Measurements from ENCODE around the gene RAB11FIP4.
"Not testable (repeated sequence)": the region's sequence is repeated elsewhere in the genome, so short reads cannot be mapped to it uniquely, and the experiment has no call there.

The RAB11FIP4 gene

GRCh38 chr17:31434727-31435050 lies 43.2 kb downstream of the RAB11FIP4 start:
- TF ChIP-seq CTCF (conservative IDR thresholded peaks at IDR 0.05; ENCODE audit: low read length), result no peak
- no peak for DNase-seq (ENCODE audit: low read depth)
- no peak overlapping the region for H3K4me3 ChIP-seq (ENCODE audit: low read length)

GRCh38 chr17:31435581-31435980 lies 44.1 kb downstream of the RAB11FIP4 start:
- no peak for DNase-seq (ENCODE audit: low read depth)
- no peak for TF ChIP-seq CTCF (conservative IDR thresholded peaks at IDR 0.05; ENCODE audit: low read length)
- no peak overlapping the region for H3K4me3 ChIP-seq (ENCODE audit: low read length)

- DNase-seq (ENCODE audit: low read depth), result no peak
- no peak for TF ChIP-seq CTCF (conservative IDR thresholded peaks at IDR 0.05; ENCODE audit: low read length)
- no peak overlapping the region for H3K4me3 ChIP-seq (ENCODE audit: low read length)
These were observed 46.4 kb downstream of the RAB11FIP4 start for GRCh38 chr17:31437720-31438400.

- no peak overlapping the region for H3K4me3 ChIP-seq (ENCODE audit: low read length)
- TF ChIP-seq CTCF (conservative IDR thresholded peaks at IDR 0.05; ENCODE audit: low read length), result no peak
- DNase-seq (ENCODE audit: low read depth), result no peak
These were observed 48.2 kb downstream of the RAB11FIP4 start for GRCh38 chr17:31439716-31440115.

GRCh38 chr17:31442276-31442675 lies 50.8 kb downstream of the RAB11FIP4 start:
- no peak for TF ChIP-seq CTCF (conservative IDR thresholded peaks at IDR 0.05; ENCODE audit: low read length)
- no peak overlapping the region for H3K4me3 ChIP-seq (ENCODE audit: low read length)
- no peak for DNase-seq (ENCODE audit: low read depth)

- DNase-seq (ENCODE audit: low read depth), result peak; percentile 50
These were observed 51.4 kb downstream of the RAB11FIP4 start for GRCh38 chr17:31442856-31443255.

GRCh38 chr17:31443386-31443785 lies 51.9 kb downstream of the RAB11FIP4 start:
- no peak for DNase-seq (ENCODE audit: low read depth)
- no peak overlapping the region for H3K4me3 ChIP-seq (ENCODE audit: low read length)
- no peak for TF ChIP-seq CTCF (conservative IDR thresholded peaks at IDR 0.05; ENCODE audit: low read length)

More at GRCh38 chr17:31442856-31443255, 51.4 kb downstream of the RAB11FIP4 start:
- not testable (repeated sequence) for H3K4me3 ChIP-seq (ENCODE audit: low read length)

- TF ChIP-seq CTCF (conservative IDR thresholded peaks at IDR 0.05; ENCODE audit: low read length), result no peak
- DNase-seq (ENCODE audit: low read depth), result peak; percentile 21
- no peak overlapping the region for H3K4me3 ChIP-seq (ENCODE audit: low read length)
These were observed 52.6 kb downstream of the RAB11FIP4 start for GRCh38 chr17:31444026-31444425.
